Natural killer cell treated with Interleukin-12 subunit alpha and Interleukin-12 subunit beta and Interleukin-15 and Interleukin-18, amount 100 ng/mL, for 72 hours (primary cell): ENCODE results near the gene SELENOK. TPM values are rescaled to one million over a fixed set of nuclear protein-coding genes. Genes with fewer than 3 reads are reported as not detected.

Experiments used
- ATAC-seq, 2 donors: fragments of 150-1000 bp; cut with Tn5 transposase in 1 of 2; sonication (Bioruptor Pico), chemical (Tn5 transposase) in 1 of 2; 2 replicates each; pipeline ENCODE4 v1.10.0; 2021
- DNase-seq: peaks from one replicate; pipeline ENCODE4 v3.0.0; 2022; ENCODE audit warnings: low spot score
- H3K27ac Mint-ChIP-seq, 2 donors: 1 replicate in 1 of 2; 2 replicates in 1 of 2; pipeline ENCODE4 v1.8.0; 2022; ENCODE audit warnings: mixed read lengths in 2 of 2, mild to moderate bottlenecking in 1 of 2, moderate library complexity in 1 of 2
- H3K27me3 Mint-ChIP-seq, 2 donors: 1 replicate in 1 of 2; 2 replicates in 1 of 2; pipeline ENCODE4 v1.8.0; 2022; ENCODE audit warnings: mixed read lengths in 2 of 2
- H3K36me3 Mint-ChIP-seq: one replicate; pipeline ENCODE4 v1.8.0; 2022; ENCODE audit warnings: mixed read lengths
- H3K4me1 Mint-ChIP-seq, 2 donors: 1 replicate in 1 of 2; 2 replicates in 1 of 2; pipeline ENCODE4 v1.8.0; 2022; ENCODE audit warnings: low read depth in 2 of 2, mixed read lengths in 2 of 2, mild to moderate bottlenecking in 1 of 2
- H3K4me3 Mint-ChIP-seq: one replicate; pipeline ENCODE4 v1.8.0; 2022; ENCODE audit warnings: mixed read lengths
- H3K9me3 Mint-ChIP-seq: 2 replicates; pipeline ENCODE4 v1.8.0; 2022; ENCODE audit warnings: mixed read lengths
- total RNA-seq, 2 donors: library from RNA; stranded (reverse); gene quantifications; one replicate each; pipeline ENCODE4 v1.2.3, GENCODE V29; 2022

SELENOK gene
- total RNA-seq, 2 donors from 2014 or later, result 37.2 to 72.9 TPM

GRCh38 chr3:53843195-53844177 lies 48.2 kb downstream of the SELENOK start:
- Mint-ChIP-seq H3K9me3 (no peaks in the 10 kb centered on the region), H3K27me3 (peaks cover 20 to 26% of the 10 kb centered on the region in 2 donors), H3K4me3 (no peak overlapping the region), H3K27ac (no peak overlapping the region), H3K36me3 (no peaks in the 10 kb centered on the region), H3K4me1 (no peaks in the 10 kb centered on the region)
- DNase-seq, result no peak
- ATAC-seq, result no peak

- Mint-ChIP-seq H3K9me3 (no peaks in the 10 kb centered on the region), H3K27me3 (peaks cover 17 to 25% of the 10 kb centered on the region in 2 donors), H3K4me1 (peaks cover 0 to under 1% of the 10 kb centered on the region in 2 donors), H3K27ac (no peak overlapping the region), H3K36me3 (no peaks in the 10 kb centered on the region), H3K4me3 (no peak overlapping the region)
- ATAC-seq (no peak), DNase-seq (no peak)
Observed at GRCh38 chr3:53842436-53843194, 49.0 kb downstream of the SELENOK start.

GRCh38 chr3:53841296-53841695 lies 50.4 kb downstream of the SELENOK start:
- H3K27me3 Mint-ChIP-seq, result peaks cover 17% of the 10 kb centered on the region in 2 donors
- H3K36me3 Mint-ChIP-seq, result no peaks in the 10 kb centered on the region

GRCh38 chr3:53837331-53837730 lies 54.3 kb downstream of the SELENOK start:
- Mint-ChIP-seq H3K4me3 (no peak overlapping the region), H3K36me3 (no peaks in the 10 kb centered on the region), H3K27ac (no peak overlapping the region), H3K9me3 (no peaks in the 10 kb centered on the region), H3K27me3 (no peaks in the 10 kb centered on the region), H3K4me1 (peaks cover 0 to 3% of the 10 kb centered on the region in 2 donors)
- DNase-seq (no peak), ATAC-seq (no peak)

More at GRCh38 chr3:53841296-53841695, 50.4 kb downstream of the SELENOK start:
- H3K27ac Mint-ChIP-seq, result no peak overlapping the region
- H3K4me1 Mint-ChIP-seq, result peaks cover 0 to 3% of the 10 kb centered on the region in 2 donors
- ATAC-seq (no peak), DNase-seq (no peak)
- no peak overlapping the region for H3K4me3 Mint-ChIP-seq
- H3K9me3 Mint-ChIP-seq, result no peaks in the 10 kb centered on the region

GRCh38 chr3:53836084-53836872 lies 55.4 kb downstream of the SELENOK start:
- Mint-ChIP-seq H3K36me3 (no peaks in the 10 kb centered on the region), H3K4me3 (no peak overlapping the region), H3K9me3 (no peaks in the 10 kb centered on the region), H3K4me1 (peaks cover 0 to 3% of the 10 kb centered on the region in 2 donors), H3K27me3 (no peaks in the 10 kb centered on the region), H3K27ac (no peak overlapping the region)
- no peak for ATAC-seq
- DNase-seq, result no peak

GRCh38 chr3:53835257-53835656 lies 56.4 kb downstream of the SELENOK start:
- H3K36me3 Mint-ChIP-seq, result no peaks in the 10 kb centered on the region
- no peak overlapping the region for H3K4me3 Mint-ChIP-seq
- peaks cover 0 to 3% of the 10 kb centered on the region in 2 donors for H3K4me1 Mint-ChIP-seq
- no peak overlapping the region for H3K27ac Mint-ChIP-seq
- no peaks in the 10 kb centered on the region for H3K9me3 Mint-ChIP-seq
- H3K27me3 Mint-ChIP-seq, result no peaks in the 10 kb centered on the region
- DNase-seq, result no peak
- ATAC-seq, result no peak

GRCh38 chr3:53834429-53835095 lies 57.1 kb downstream of the SELENOK start:
- Mint-ChIP-seq H3K9me3 (no peaks in the 10 kb centered on the region), H3K27me3 (no peaks in the 10 kb centered on the region), H3K4me1 (peaks cover 0 to 3% of the 10 kb centered on the region in 2 donors), H3K4me3 (no peak overlapping the region), H3K27ac (no peak overlapping the region), H3K36me3 (no peaks in the 10 kb centered on the region)
- DNase-seq, result no peak
- ATAC-seq, result no peak

Other genes starting within 250 kb of the SELENOK start
- under 1 TPM; 0.29 to 0.39 TPM for gene CHDH, start 45.4 kb downstream of the SELENOK start, total RNA-seq
- 1 to 10 TPM; 1.2 to 2.7 TPM for gene IL17RB, start 45.3 kb downstream of the SELENOK start, total RNA-seq
- 10 to 100 TPM; 41.0 to 43.3 TPM for gene ACTR8, start 9.7 kb downstream of the SELENOK start, total RNA-seq
- not detected for gene CACNA2D3, start 230.7 kb upstream of the SELENOK start, total RNA-seq